ENCODE results near the gene INKA2.

INKA2 gene

GRCh38 chr1:111696330-111696729 lies 42.9 kb downstream of the INKA2 start:
- no peak for DNase-seq

GRCh38 chr1:111695801-111696200 lies 43.4 kb downstream of the INKA2 start:
- DNase-seq: no peak

DNA sequence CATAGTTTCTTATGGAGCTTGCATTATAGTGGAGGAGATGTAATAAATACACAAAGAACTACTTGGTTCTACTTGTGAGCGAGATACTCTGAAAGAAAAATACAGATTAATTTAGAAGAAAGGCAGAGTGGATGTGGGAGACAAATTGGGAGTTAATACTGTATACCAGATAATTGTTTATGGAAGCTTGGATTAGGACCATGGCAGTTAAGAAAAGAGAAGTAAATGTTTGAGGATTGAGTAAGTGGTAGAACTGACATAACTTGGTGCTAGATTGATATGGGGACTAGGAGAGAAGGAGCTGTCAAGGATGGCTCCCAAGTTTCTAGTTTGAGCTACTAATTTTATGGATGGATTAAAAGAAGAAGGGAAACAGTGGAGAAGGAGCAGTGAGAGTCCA lies 47.3 kb downstream of the INKA2 start:
- DNase-seq: no peak

GRCh38 chr1:111690306-111690617 lies 48.9 kb downstream of the INKA2 start:
- DNase-seq: peak; percentile 95
